ENCODE data around the gene TEX53.

DNA sequence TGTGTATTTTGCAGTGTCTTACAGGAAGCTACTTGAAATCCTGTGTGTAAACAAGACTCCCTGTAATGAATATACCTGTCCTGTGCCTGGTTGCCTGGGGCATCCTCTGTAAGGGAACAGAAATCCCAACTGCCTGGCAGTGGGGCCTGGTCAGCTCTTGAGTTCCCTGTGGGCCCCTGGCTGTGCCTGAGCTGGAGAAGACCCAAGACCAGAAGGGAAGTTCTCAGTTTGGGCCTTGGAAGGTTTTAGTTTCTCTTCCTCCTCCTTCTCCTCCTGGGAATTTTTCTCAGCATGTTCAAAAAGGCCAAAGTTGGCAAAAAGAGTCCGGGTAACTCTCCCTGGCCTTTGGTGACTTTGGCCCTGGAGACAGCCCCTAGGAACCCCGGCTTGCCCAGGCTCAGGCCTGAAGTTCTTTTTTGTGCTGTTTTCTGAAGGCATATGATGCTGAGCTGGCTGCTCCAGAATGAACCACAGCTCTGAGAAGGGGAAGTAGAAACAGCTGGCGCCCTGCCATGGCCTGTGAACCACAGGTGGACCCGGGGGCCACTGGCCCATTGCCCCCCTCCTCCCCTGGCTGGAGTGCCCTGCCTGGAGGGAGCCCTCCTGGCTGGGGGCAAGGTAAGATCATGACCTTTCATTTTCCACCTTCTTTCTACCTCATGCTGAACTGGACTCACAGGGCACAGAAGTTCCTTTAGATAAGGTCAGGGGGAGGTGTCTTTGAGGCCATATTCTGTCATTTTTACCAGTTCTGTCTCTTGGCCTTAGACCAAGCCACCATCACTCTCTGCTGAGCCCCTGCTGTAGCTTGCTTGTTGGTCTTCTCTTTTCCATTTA is 40.7 kb downstream of the TEX53 start:
- TF ChIP-seq, protein P1, sequence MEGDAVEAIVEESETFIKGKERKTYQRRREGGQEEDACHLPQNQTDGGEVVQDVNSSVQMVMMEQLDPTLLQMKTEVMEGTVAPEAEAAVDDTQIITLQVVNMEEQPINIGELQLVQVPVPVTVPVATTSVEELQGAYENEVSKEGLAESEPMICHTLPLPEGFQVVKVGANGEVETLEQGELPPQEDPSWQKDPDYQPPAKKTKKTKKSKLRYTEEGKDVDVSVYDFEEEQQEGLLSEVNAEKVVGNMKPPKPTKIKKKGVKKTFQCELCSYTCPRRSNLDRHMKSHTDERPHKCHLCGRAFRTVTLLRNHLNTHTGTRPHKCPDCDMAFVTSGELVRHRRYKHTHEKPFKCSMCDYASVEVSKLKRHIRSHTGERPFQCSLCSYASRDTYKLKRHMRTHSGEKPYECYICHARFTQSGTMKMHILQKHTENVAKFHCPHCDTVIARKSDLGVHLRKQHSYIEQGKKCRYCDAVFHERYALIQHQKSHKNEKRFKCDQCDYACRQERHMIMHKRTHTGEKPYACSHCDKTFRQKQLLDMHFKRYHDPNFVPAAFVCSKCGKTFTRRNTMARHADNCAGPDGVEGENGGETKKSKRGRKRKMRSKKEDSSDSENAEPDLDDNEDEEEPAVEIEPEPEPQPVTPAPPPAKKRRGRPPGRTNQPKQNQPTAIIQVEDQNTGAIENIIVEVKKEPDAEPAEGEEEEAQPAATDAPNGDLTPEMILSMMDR (IDR thresholded peaks at IDR 0.05) = no peak
- TF ChIP-seq POLR2A (IDR thresholded peaks at IDR 0.05) = no peak
